ENCODE results near the gene FMNL2.

GRCh38 chr2:152506843-152507242 lies 171.9 kb downstream of the FMNL2 start:
- no peak for TF ChIP-seq CTCF (IDR thresholded peaks at IDR 0.05; ENCODE audit: borderline replicate concordance, extremely low read depth, low read length, poor library complexity, severe bottlenecking)
- no peak for TF ChIP-seq EZH2 (IDR thresholded peaks at IDR 0.05; ENCODE audit: borderline replicate concordance, low read depth, low read length, severe bottlenecking)
